Esophagus muscularis mucosa (tissue), 4 donors: ENCODE measurements around the gene ERGIC2. TPM values are rescaled to one million over a fixed set of nuclear protein-coding genes. Genes with fewer than 3 reads are reported as not detected.

ENCODE experiments used
- DNase-seq: peaks from one replicate; pipeline ENCODE4 v3.0.0-alpha.2; 2017; ENCODE audit errors: extremely low spot score
- H3K27ac ChIP-seq, 4 donors: fragments of 200-600 bp; sonication (generic); replicated peaks in 1 of 4; 1 replicate in 3 of 4; 2 replicates in 1 of 4; pipeline ENCODE4 v1.5.1; 2016 to 2019; ENCODE audit warnings: mild to moderate bottlenecking in 1 of 4
- H3K27me3 ChIP-seq, 4 donors: fragments of 200-600 bp; sonication (generic); one replicate each; pipeline versions ENCODE4 v1.5.1 to v1.6.0; 2016 to 2019
- H3K36me3 ChIP-seq, 4 donors: fragments of 200-600 bp; sonication (generic); one replicate each; pipeline ENCODE4 v1.5.1; 2016 to 2019
- H3K4me1 ChIP-seq, 4 donors: fragments of 200-600 bp; sonication (generic); one replicate each; pipeline ENCODE4 v1.5.1; 2016 to 2019
- H3K4me3 ChIP-seq, 4 donors: fragments of 200-600 bp; sonication (generic); 1 replicate in 2 of 4; 2 replicates in 2 of 4; pipeline ENCODE4 v1.5.1; 2016 to 2019; ENCODE audit warnings: mild to moderate bottlenecking in 4 of 4, moderate library complexity in 1 of 4
- H3K9me3 ChIP-seq, 4 donors: fragments of 200-600 bp; sonication (generic); 1 replicate in 3 of 4; 2 replicates in 1 of 4; pipeline ENCODE4 v1.5.1; 2016 to 2019
- CTCF ChIP-seq, 3 experiments: fragments of 200-600 bp in 2 of 3; fragments of 450-650 bp in 1 of 3; sonication (generic) in 2 of 3; IDR thresholded peaks; one replicate each; pipeline ENCODE4 v1.5.1; 2017 to 2019; ENCODE audit warnings: antibody characterized with exemption in 3 of 3, mild to moderate bottlenecking in 2 of 3, moderate library complexity in 1 of 3
- EP300 ChIP-seq: sonication (generic); formaldehyde crosslinking; IDR thresholded peaks from one replicate; pipeline ENCODE4 v1.6.1; 2017; ENCODE audit warnings: antibody characterized with exemption
- POLR2A ChIP-seq: fragments of 450-650 bp; IDR thresholded peaks from one replicate; pipeline ENCODE4 v1.6.1; 2017; ENCODE audit warnings: antibody characterized with exemption, moderate library complexity, mild to moderate bottlenecking, low read depth
- POLR2AphosphoS5 ChIP-seq, 2 donors: sonication (generic); formaldehyde crosslinking; IDR thresholded peaks; one replicate each; pipeline ENCODE4 v1.6.1; 2017; ENCODE audit warnings: antibody characterized with exemption in 2 of 2
- WGBS: methylation state at CpG from one replicate; pipeline ENCODE4 v1.1.5; 2018; 5-methylcytosine and 5-hydroxymethylcytosine counted together
- intact Hi-C: fragments of 100-400 bp; cut with DNase I; formaldehyde crosslinking; loops from one replicate; pipeline ENCODE4 v1.15.1; 2023
- total RNA-seq, 4 donors: library from RNA; depleted of rRNA; stranded (reverse); fragments of >200 nt; gene quantifications; one replicate each; pipeline versions ENCODE4 v1.1.0 to v1.2.1, GENCODE V29; 2016

Gene ERGIC2
- total RNA-seq, 4 donors from 2014 or later: 27.2 to 86.8 (median 64.6) TPM

GRCh38 chr12:29320295-29321085, 60.5 kb downstream of the ERGIC2 start:
- no peak for DNase-seq
- H3K4me1 ChIP-seq: peaks cover 0 to 20% (median 13%) of the 10 kb centered on the region in 4 donors
- H3K9me3 ChIP-seq: no peaks in the 10 kb centered on the region
- peaks cover 0 to 26% (median 7%) of the 10 kb centered on the region in 4 donors for H3K36me3 ChIP-seq
- WGBS: 97% methylated on average over 2 of the region's 2 CpGs
- intact Hi-C loops: no loop called here
- no peak overlapping the region for H3K27ac ChIP-seq
- H3K27me3 ChIP-seq: no peaks in the 10 kb centered on the region
- TF ChIP-seq CTCF (IDR thresholded peaks at IDR 0.05) (no peak), POLR2AphosphoS5 (IDR thresholded peaks at IDR 0.05) (no peak), EP300 (no peak), POLR2A (no peak)
- no peak overlapping the region for H3K4me3 ChIP-seq

- no peaks in the 10 kb centered on the region for H3K27me3 ChIP-seq
- H3K36me3 ChIP-seq: peaks cover 0 to 19% (median 2%) of the 10 kb centered on the region in 4 donors
- TF ChIP-seq POLR2AphosphoS5 (IDR thresholded peaks at IDR 0.05) (no peak), CTCF (IDR thresholded peaks at IDR 0.05) (peak; percentile 67 to 89 (median 74))
- H3K4me1 ChIP-seq: peaks cover 0 to 20% (median 13%) of the 10 kb centered on the region in 4 donors
- no peak overlapping the region for H3K4me3 ChIP-seq
- no peak for DNase-seq
- H3K27ac ChIP-seq: no peak overlapping the region
- H3K9me3 ChIP-seq: no peaks in the 10 kb centered on the region
- WGBS: 40% methylated on average over 8 of the region's 8 CpGs
- intact Hi-C loops: loop anchor here (5.0 to 10.0 kb wide), 3 partner anchors 173 to 245 kb away; partner anchors contain the start of gene FAR2
These were observed 63.2 kb downstream of the ERGIC2 start for GRCh38 chr12:29317556-29318363.

- TF ChIP-seq EP300 (no peak), CTCF (IDR thresholded peaks at IDR 0.05) (no peak), POLR2A (no peak), POLR2AphosphoS5 (IDR thresholded peaks at IDR 0.05) (no peak)
- H3K27me3 ChIP-seq: no peaks in the 10 kb centered on the region
- intact Hi-C loops: loop anchor here (5.0 to 10.0 kb wide), 3 partner anchors 172 to 244 kb away; partner anchors contain the start of gene FAR2
- H3K27ac ChIP-seq: peak overlapping the region in 1 of 4 donors; percentile 25
- no peak overlapping the region for H3K4me3 ChIP-seq
- WGBS: 31% methylated on average over 4 of the region's 4 CpGs
- H3K36me3 ChIP-seq: peaks cover 0 to 19% (median 3%) of the 10 kb centered on the region in 4 donors
- H3K9me3 ChIP-seq: no peaks in the 10 kb centered on the region
- H3K4me1 ChIP-seq: peaks cover 0 to 20% (median 13%) of the 10 kb centered on the region in 4 donors
- no peak for DNase-seq
These were observed 64.2 kb downstream of the ERGIC2 start for GRCh38 chr12:29316752-29317151.

GRCh38 chr12:29314416-29314815, 66.6 kb downstream of the ERGIC2 start:
- peaks cover 0 to 12% (median 4%) of the 10 kb centered on the region in 4 donors for H3K36me3 ChIP-seq
- no peak overlapping the region for H3K4me3 ChIP-seq
- peaks cover 0 to 20% (median 13%) of the 10 kb centered on the region in 4 donors for H3K4me1 ChIP-seq
- H3K27me3 ChIP-seq: no peaks in the 10 kb centered on the region
- intact Hi-C loops: loop anchor here (10.0 kb wide), 1 partner anchor 170 kb away; the partner anchor contains the start of gene FAR2
- no peak for DNase-seq
- TF ChIP-seq EP300 (no peak), CTCF (IDR thresholded peaks at IDR 0.05) (no peak), POLR2AphosphoS5 (IDR thresholded peaks at IDR 0.05) (no peak), POLR2A (no peak)
- H3K27ac ChIP-seq: no peak overlapping the region
- no peaks in the 10 kb centered on the region for H3K9me3 ChIP-seq
- WGBS: 25% methylated on average over 2 of the region's 2 CpGs
